ENCODE results near the gene PPFIBP2. TPM values are rescaled to one million over a fixed set of nuclear protein-coding genes. Genes with fewer than 3 reads are reported as not detected.

PPFIBP2 gene
- total RNA-seq, 1 donor from 2014 or later = 9.0 TPM

- intact Hi-C loops (cut with micrococcal nuclease) = no loop called here
Observed at GRCh38 chr11:7523416-7524210, 9.8 kb downstream of the PPFIBP2 start.

DNA sequence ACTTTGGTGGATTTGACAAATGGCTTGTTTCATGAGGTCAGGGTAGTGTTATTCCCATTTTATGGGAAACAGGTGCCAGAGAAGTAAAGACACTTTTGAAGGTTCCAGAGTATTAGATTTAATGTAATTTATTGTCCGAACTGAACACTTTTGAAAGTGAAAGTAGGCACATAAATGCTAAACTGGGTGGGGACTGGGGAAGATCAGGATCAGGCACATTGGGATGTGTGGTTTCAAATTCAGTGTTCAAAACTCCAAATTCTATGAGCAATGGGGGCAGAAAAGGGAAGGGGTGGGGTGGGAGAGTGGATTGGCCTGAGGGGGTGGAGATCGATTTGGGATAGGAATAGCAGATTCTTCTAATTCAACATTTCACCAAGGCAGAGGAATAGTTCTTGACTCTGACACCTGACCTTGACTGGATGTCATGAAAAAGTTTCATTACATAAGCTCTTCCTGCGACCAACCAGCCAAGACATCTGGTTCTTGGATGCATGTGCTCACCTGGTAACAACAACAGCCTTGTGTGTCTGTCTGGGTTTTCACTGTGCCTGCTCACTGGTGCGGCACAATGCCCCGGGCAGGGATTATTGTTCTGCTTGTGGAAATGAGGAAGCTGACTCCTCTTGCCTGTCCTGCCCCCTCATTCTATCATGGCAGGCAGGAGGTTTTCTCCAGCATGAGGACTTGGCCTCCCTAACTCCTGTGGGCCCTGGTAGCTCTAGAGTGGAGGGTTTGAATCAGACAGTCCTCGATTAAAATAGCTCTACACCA is 10.8 kb downstream of the PPFIBP2 start:
- intact Hi-C loops (cut with micrococcal nuclease) = no loop called here

DNA sequence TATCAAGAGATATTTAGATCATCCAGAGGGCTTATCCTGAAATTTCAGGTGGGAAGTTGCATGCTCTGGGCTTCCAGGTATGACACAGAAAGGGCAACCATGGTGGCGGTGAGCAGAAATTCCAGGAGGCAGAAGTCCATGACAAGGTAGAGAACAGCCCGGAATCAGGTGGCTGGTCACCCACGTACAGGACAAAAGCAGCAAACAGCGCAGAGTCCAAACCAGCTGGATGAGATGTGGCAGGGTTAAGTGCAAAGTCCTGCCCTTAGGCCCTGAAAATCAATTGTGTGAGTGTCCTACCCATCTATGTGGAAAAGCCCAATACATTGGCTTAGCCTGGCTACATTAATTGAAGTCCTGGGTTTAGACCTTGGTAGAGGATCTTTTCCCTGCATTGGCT is 11.6 kb downstream of the PPFIBP2 start:
- intact Hi-C loops (cut with micrococcal nuclease) = no loop called here

DNA sequence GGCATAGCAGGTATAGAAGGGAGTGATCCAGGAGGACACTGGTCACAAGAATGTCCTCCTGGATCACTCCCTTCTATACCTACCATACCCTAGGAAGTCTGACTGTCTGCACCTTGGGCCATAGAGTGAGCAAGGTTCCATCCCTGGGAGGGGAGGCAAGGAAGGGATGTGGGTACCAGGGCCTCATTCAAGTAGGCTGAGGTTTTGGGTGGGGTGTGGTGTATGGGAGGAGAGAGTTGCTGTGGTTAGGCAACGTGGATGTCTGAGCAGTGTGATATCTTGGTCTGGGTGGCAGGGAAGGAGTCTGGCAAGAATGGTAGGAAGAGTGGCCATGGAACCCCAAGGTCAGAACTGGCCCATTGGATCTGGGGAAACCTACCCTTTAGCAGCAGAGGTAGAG is 13.2 kb downstream of the PPFIBP2 start:
- intact Hi-C loops (cut with micrococcal nuclease) = loop anchor here (2.0 kb wide), 1 partner anchor 14 kb away; the partner anchor contains the start of gene PPFIBP2

- intact Hi-C loops (cut with micrococcal nuclease) = no loop called here
Observed at GRCh38 chr11:7528514-7529049, 14.8 kb downstream of the PPFIBP2 start.

DNA sequence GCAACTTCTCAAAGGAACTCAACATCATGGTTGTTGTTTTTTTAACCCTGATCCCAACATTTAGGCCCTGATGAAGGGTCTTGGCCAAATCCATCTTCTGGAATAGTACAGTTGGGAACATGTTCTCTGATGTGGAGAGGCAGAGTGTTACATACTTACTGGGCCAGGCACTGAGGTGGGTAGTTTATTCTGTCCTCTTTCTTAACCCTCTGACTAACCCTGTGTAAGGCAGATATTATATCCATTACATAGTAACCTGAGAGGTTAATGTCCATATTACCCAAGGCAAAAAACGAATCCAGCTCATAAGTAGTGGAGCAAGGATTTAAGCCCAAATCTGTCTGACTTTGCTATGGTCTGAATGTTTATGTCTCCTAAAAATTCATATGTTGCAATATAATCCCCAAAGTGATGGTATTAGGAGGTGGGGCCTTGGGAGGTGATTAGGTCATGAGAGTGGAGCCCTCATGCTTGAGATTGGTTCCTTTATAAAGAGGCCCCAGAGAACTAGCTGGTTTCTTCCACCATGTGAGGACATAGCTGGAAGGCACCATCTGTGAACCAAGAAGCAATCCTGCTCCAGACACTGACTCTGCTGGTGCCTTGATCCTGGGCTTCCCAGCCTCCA is 16.3 kb downstream of the PPFIBP2 start:
- intact Hi-C loops (cut with micrococcal nuclease) = no loop called here

GRCh38 chr11:7531011-7531410 is 17.2 kb downstream of the PPFIBP2 start:
- intact Hi-C loops (cut with micrococcal nuclease) = no loop called here

GRCh38 chr11:7532405-7533145 is 18.8 kb downstream of the PPFIBP2 start:
- intact Hi-C loops (cut with micrococcal nuclease) = no loop called here

DNA sequence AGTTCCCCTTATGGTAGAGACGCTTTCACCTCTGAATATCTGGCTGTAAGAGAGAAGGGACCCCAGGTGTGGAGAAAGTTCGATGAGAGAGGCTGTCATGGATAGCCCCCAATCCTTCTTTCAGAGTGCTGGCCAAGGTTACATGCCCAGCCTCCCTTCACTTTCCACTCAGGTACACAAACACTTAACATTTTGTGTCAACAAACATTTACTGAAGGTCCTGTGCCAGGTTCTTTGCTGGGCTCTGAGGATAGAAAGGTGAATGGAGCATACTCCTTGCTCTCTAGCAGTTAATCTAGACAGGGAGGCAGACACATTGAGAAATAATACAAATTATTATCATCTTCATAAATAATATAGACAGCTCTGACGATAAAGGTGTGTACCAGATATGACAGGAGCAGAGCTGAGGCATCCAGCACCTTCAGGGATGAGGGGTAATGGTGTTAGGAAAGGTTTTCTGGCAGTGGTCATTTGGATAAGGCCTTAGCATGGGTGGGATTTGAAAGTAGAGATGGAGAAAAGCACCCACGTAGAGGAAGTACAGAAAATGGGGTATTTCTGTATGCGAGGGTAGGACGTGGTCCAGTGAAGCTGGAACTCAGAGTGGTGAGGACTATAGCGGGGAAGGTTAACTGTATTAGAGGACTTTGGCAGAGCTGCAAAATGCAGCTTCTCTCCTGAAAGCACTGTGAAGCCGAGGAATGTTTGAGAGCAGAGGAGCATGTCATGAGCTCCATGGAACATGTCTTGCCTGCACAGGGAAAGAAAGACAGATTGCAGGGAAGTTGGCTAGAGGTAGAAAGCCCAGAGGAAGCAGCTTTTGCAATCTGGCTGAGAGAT is 19.6 kb downstream of the PPFIBP2 start:
- intact Hi-C loops (cut with micrococcal nuclease) = no loop called here

- intact Hi-C loops (cut with micrococcal nuclease) = no loop called here
Observed at GRCh38 chr11:7534042-7534378, 20.2 kb downstream of the PPFIBP2 start.

DNA sequence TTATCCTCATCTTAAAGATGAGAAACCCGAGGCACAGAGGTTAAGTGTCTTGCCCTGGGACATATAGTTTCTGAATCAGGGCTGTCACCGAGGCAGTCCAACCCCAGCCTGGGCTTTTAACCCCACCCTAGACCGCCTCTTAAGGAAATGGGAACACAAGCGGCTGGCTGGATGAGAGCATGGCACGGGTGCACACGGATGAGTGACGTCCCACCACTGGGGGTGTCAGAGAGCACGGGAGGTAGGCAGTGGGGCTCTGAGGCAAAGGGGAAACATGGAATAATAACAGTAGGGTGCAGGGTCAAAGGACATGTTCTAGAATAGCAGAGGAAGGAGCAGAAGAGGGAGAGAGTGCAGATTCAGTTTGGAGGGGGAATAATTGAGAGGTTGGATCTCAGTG is 22.3 kb downstream of the PPFIBP2 start:
- intact Hi-C loops (cut with micrococcal nuclease) = no loop called here

DNA sequence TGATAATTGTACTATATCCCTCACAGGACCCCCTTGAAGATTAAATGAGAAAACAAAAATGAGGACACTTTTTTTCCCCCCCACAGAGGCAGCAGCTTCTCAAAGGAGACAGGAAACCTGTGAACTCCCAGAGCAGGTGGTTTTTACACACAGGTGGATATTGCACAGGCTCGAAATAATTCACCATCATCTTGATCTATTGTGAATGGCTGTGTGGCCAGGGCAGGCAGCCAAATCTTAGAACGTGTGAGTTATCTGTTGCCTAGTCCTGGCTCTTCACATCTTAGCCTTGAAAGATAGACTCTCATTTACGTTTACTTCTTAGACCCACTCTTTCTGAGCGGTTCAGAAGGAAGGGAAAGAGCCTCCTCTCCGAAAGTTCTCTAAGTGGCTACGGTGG is 23.5 kb downstream of the PPFIBP2 start:
- intact Hi-C loops (cut with micrococcal nuclease) = no loop called here

GRCh38 chr11:7538031-7538430 is 24.2 kb downstream of the PPFIBP2 start:
- intact Hi-C loops (cut with micrococcal nuclease) = no loop called here

GRCh38 chr11:7538466-7539454 is 25.0 kb downstream of the PPFIBP2 start:
- intact Hi-C loops (cut with micrococcal nuclease) = no loop called here

DNA sequence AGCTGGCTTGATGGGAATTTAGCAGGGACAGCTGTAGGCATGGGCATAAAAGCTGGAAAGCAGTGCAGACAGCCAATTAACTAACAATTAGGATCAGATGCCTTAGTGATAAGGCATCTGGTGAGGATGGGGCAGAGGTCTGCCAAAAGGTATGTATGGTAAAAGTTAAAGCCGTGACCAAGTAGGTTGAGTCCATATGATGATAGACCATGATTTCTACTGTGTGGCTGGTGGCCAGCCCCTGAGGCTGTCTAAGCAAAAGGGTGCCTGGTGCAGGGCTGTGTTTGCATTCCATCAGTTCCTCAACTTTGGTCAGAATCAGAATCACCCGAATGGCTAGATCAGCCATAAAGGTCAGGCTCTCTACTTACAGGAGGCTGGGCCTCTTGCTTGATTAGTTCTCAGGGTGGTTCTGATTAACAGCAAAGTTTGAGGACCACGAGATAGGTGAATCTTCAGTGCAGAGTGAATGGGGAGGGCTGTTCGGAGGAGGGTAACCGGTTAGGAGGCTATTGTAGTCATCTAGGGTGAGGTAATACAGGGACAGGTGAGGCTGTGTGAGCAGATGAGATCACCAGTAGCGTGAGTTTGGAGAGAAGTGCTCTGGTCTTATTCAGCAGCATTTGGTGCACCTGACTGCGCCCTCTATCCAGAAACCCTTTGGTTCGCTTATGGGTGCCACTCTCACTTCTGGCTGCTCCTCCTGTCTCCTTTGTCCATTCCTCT is 27.2 kb downstream of the PPFIBP2 start:
- intact Hi-C loops (cut with micrococcal nuclease) = no loop called here

DNA sequence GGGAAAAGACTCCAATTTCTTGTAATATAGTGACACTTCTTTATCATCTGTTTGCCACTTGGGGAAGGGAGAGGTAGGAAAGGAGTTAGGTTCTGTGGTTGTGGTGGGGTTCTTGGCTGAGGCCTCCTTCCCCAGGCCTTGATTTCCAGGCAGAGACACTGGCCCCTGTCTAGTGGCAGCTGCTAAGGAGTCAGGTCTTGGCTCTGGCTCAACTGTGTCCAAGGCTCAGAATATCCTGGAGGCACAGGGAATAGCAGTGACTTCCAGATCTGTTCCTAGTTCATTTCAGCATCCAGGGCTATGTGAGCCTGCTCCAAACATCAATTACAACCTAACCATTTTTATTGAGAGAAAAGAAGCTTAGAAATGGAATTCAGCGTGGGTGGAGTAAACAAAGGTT is 29.5 kb downstream of the PPFIBP2 start:
- intact Hi-C loops (cut with micrococcal nuclease) = no loop called here

DNA sequence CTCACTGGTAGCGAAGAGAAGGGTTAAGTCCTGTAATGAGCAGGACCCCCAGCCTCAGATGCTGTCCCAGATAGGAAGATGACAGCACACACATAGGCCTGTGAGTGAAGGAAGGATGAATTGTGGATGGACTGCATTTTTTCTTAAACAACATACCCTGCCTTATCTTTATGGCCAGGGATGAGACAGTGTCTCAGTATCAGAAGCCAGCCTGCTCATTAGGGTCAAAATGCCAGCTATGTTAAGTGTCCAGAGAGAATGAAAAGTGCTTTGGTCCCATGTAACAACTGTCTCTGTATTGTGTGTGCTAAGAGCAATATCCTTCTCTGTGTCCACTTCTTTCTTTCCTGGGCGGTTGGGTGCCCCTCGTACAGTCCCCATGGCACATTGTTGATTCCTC is 30.2 kb downstream of the PPFIBP2 start:
- intact Hi-C loops (cut with micrococcal nuclease) = no loop called here

GRCh38 chr11:7545611-7546010 is 31.8 kb downstream of the PPFIBP2 start:
- intact Hi-C loops (cut with micrococcal nuclease) = no loop called here

All from T-helper 2 cell treated with Interferon-gamma antibody and Interleukin-4, amounts not matched to agents 100 ng/mL and 5 ng/mL, for 36 hours (primary cell).